Lower lobe of right lung (tissue), 2 donors: ENCODE data around the gene SLC11A1. TPM values are rescaled to one million over a fixed set of nuclear protein-coding genes. Genes with fewer than 3 reads are reported as not detected.
A peak's percentile ranks its signal among the peaks of the same experiment; 100 is the strongest.

Experiments
- ATAC-seq, 2 donors: fragments of 200-7000 bp; cut with Tn5 transposase; one replicate each; pipeline ENCODE4 v1.9.1; 2020 to 2022; ENCODE audit warnings: mild to moderate bottlenecking in 2 of 2, moderate library complexity in 2 of 2
- DNase-seq: peaks from one replicate; pipeline ENCODE4 v3.0.0-alpha.2; 2020
- H3K27ac ChIP-seq: fragments of 200-600 bp; one replicate; pipeline ENCODE4 v1.8.0; 2022
- H3K27me3 ChIP-seq: fragments of 200-600 bp; one replicate; pipeline ENCODE4 v1.8.0; 2022; ENCODE audit warnings: low read depth
- H3K36me3 ChIP-seq: fragments of 200-600 bp; one replicate; pipeline ENCODE4 v1.8.0; 2022; ENCODE audit warnings: mild to moderate bottlenecking
- H3K4me1 ChIP-seq: fragments of 200-600 bp; one replicate; pipeline ENCODE4 v1.8.0; 2022
- H3K4me3 ChIP-seq: fragments of 200-600 bp; one replicate; pipeline ENCODE4 v1.8.0; 2022; ENCODE audit warnings: mild to moderate bottlenecking
- H3K9me3 ChIP-seq: fragments of 200-600 bp; one replicate; pipeline ENCODE4 v1.8.0; 2022
- CTCF ChIP-seq: fragments of 200-600 bp; IDR thresholded peaks from one replicate; pipeline ENCODE4 v1.8.0; 2022; ENCODE audit warnings: antibody characterized with exemption, mild to moderate bottlenecking
- intact Hi-C: fragments of 100-400 bp; cut with DNase I; formaldehyde crosslinking; loops from one replicate; pipeline ENCODE4 v1.11.0; 2022
- total RNA-seq: library from RNA; stranded (reverse); fragmentation: NEBNext Ultra II Directional; extraction: Animal tissue kit (Norgen Biotek cat#: 25700); gene quantifications from one replicate; pipeline ENCODE4 v1.2.1, GENCODE V29; 2021
- donor health status: DM: no; HTN: yes; CAD: no; lungs with severe emphysema.

Gene SLC11A1
- total RNA-seq, 1 donor from 2014 or later = 419 TPM

GRCh38 chr2:218345491-218346236, 36.4 kb upstream of the SLC11A1 start:
- H3K27ac ChIP-seq = no peak overlapping the region
- H3K27me3 ChIP-seq = no peaks in the 10 kb centered on the region
- DNase-seq (no peak), ATAC-seq (no peak)
- intact Hi-C loops = no loop called here
- peaks cover 13% of the 10 kb centered on the region for H3K36me3 ChIP-seq
- no peak overlapping the region for H3K4me3 ChIP-seq
- H3K4me1 ChIP-seq = no peaks in the 10 kb centered on the region
- TF ChIP-seq CTCF = no peak
- no peaks in the 10 kb centered on the region for H3K9me3 ChIP-seq

- H3K27ac ChIP-seq = no peak overlapping the region
- H3K4me3 ChIP-seq = no peak overlapping the region
- no peaks in the 10 kb centered on the region for H3K4me1 ChIP-seq
- H3K27me3 ChIP-seq = no peaks in the 10 kb centered on the region
- no peak for TF ChIP-seq CTCF
- H3K9me3 ChIP-seq = peaks cover 15% of the 10 kb centered on the region
- peaks cover 13% of the 10 kb centered on the region for H3K36me3 ChIP-seq
- ATAC-seq (no peak), DNase-seq (no peak)
- intact Hi-C loops = no loop called here
Measured at GRCh38 chr2:218347172-218347571, 34.9 kb upstream of the SLC11A1 start.

GRCh38 chr2:218354045-218354444, 28.0 kb upstream of the SLC11A1 start:
- TF ChIP-seq CTCF = no peak
- DNase-seq (no peak), ATAC-seq (no peak)
- H3K36me3 ChIP-seq = no peaks in the 10 kb centered on the region
- no peaks in the 10 kb centered on the region for H3K27me3 ChIP-seq
- H3K9me3 ChIP-seq = peaks cover 16% of the 10 kb centered on the region
- no peak overlapping the region for H3K4me3 ChIP-seq
- intact Hi-C loops = no loop called here
- peaks cover 21% of the 10 kb centered on the region for H3K4me1 ChIP-seq
- no peak overlapping the region for H3K27ac ChIP-seq

- ATAC-seq (no peak), DNase-seq (peak; percentile 75)
- Histone ChIP-seq H3K4me1 (peaks cover 21% of the 10 kb centered on the region), H3K27me3 (no peaks in the 10 kb centered on the region), H3K4me3 (no peak overlapping the region), H3K9me3 (peaks cover 16% of the 10 kb centered on the region), H3K36me3 (no peaks in the 10 kb centered on the region), H3K27ac (no peak overlapping the region)
- no peak for TF ChIP-seq CTCF
- intact Hi-C loops = no loop called here
Measured at GRCh38 chr2:218354850-218355443, 27.1 kb upstream of the SLC11A1 start.

- Histone ChIP-seq H3K27ac (peak overlapping the region; percentile 33), H3K27me3 (no peaks in the 10 kb centered on the region), H3K9me3 (no peaks in the 10 kb centered on the region), H3K4me3 (no peak overlapping the region), H3K36me3 (no peaks in the 10 kb centered on the region), H3K4me1 (peaks cover 22% of the 10 kb centered on the region)
- ATAC-seq (peak; percentile 6 to 13), DNase-seq (no peak)
- no peak for TF ChIP-seq CTCF
- intact Hi-C loops = no loop called here
Measured at GRCh38 chr2:218357236-218358177, 24.6 kb upstream of the SLC11A1 start.
